Hair follicle dermal papilla cell (primary cell): ENCODE measurements around the gene SLC1A7. TPM values are rescaled to one million over a fixed set of nuclear protein-coding genes. Genes with fewer than 3 reads are reported as not detected.

Experiments used
- small RNA-seq: library from RNA; depleted of rRNA; stranded (forward); fragments of <200 nt; gene quantifications from one replicate; pipeline ENCODE3, GENCODE V24; 2012
- total RNA-seq: library from RNA; depleted of rRNA; stranded (reverse); fragments of >200 nt; gene quantifications from 2 replicates; pipeline ENCODE4 v1.2.3, GENCODE V29; 2012

Gene SLC1A7
- total RNA-seq = 0.24 TPM in 1 of 2 replicates, not detected in the other

GRCh38 chr1:53142226-53142853 lies at the start of gene SLC1A7:
SLC1A7 (minus strand) TSS chr1:53142638; CDS start chr1:53142449, 189 bp downstream.

GRCh38 chr1:53061859-53062707 lies 80.4 kb downstream of the SLC1A7 start, which contains the start of gene PODN:
PODN (plus strand) TSS chr1:53062213; CDS start chr1:53069856, 7,643 bp downstream.

Small RNA genes within 50 kb of the gene (small RNA-seq; reads per million reads assigned to genes)
- gene HIGD1AP11 = not detected

Other genes starting within 250 kb of the SLC1A7 start
- 10.4 and 23.4 TPM in 2 replicates for gene ECHDC2, start 220.9 kb downstream of the SLC1A7 start, total RNA-seq
- gene SCP2, start 215.4 kb downstream of the SLC1A7 start, total RNA-seq = 82.9 and 112 TPM in 2 replicates
- gene PODN, start 80.4 kb downstream of the SLC1A7 start, total RNA-seq = 20.8 and 23.0 TPM in 2 replicates
- 16.6 and 20.1 TPM in 2 replicates for gene CPT2, start 54.2 kb upstream of the SLC1A7 start, total RNA-seq
- gene CZIB, start 78.0 kb upstream of the SLC1A7 start, total RNA-seq = 38.3 and 45.2 TPM in 2 replicates
- 16.0 and 17.4 TPM in 2 replicates for gene MAGOH, start 95.9 kb upstream of the SLC1A7 start, total RNA-seq
- 12.6 and 17.5 TPM in 2 replicates for gene LRP8, start 185.4 kb upstream of the SLC1A7 start, total RNA-seq